GM19468 (cell line): Measurements from ENCODE around the gene RASAL2.

ENCODE experiments used
- ATAC-seq: cut with Tn5 transposase; IDR thresholded peaks from one replicate; pipeline ENCODE4 v1.9.1; 2021; ENCODE audit warnings: mild to moderate bottlenecking, moderate library complexity, moderate number of reproducible peaks; ENCODE audit not compliant: unreplicated experiment; ENCODE audit errors: extremely low read depth

Gene RASAL2

DNA sequence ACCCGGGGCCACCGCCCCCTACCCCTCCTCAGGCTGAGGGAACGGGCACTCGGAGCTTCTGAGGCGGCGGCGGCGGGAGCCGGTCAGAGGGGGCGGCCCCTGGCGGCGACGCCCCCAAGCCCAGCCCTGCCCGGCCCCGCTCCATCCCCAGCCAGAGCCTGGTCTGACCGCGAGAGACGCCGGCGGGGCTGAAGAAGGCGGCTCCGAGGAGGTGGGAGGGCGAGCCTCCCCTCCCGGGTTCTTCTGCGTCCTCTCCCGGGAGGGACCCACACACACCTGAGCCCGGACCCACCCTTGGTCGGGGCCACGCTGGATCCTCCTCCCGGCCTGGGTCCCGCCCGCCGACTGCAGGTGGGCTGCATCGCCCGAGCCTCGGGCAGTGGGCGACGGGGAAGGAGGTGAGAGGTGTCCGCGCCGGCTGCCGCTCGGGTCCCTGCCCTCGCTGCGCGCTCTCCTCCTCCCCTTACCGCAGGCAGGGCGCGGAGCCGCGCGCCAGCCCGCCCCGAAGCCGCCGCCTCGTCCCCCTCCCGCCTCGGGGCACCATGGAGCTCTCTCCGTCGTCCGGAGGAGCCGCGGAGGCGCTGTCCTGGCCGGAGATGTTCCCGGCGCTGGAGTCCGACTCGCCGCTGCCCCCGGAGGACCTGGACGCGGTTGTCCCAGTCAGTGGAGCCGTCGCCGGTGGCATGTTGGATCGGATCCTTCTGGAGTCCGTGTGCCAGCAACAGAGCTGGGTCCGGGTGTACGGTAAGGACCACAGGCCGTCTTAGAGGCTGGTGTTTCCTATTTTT lies at the start of gene RASAL2:
RASAL2 (plus strand) TSS at position 154 of the 788 bp plus-strand sequence; CDS start at position 543, 389 bp downstream.
- no peak for ATAC-seq

DNA sequence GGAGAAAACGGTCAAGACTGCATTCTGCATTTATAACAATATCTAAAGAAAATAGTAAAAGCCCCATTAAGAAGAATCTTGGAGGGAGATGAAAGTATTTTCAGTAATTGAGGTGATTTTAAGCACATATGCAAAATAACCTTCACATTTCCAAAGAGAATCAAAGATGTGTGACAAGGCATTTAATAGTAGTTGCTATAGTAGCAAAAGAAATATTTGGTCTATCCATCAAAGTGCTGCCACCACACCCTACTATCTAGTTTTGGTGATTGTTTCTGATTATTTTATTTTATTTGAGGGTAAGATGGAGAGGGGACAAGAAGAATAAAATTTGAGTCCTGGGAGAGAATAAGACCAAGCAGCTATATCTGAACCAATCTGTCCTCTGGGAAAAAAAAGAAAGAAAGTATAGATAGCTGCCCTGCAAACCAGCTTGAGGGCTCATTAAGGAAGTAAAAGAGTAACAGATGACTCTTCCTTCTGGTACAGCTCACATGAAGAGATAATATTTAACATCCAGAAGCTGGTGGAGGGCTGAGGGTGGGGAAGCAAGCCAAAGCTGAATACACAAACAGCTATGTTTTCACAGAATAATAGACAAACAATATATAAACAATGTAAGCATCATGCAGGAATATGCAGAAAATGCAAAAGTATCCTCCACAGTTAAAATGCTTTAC lies 47.2 kb upstream of the RASAL2 start:
- no peak for ATAC-seq

DNA sequence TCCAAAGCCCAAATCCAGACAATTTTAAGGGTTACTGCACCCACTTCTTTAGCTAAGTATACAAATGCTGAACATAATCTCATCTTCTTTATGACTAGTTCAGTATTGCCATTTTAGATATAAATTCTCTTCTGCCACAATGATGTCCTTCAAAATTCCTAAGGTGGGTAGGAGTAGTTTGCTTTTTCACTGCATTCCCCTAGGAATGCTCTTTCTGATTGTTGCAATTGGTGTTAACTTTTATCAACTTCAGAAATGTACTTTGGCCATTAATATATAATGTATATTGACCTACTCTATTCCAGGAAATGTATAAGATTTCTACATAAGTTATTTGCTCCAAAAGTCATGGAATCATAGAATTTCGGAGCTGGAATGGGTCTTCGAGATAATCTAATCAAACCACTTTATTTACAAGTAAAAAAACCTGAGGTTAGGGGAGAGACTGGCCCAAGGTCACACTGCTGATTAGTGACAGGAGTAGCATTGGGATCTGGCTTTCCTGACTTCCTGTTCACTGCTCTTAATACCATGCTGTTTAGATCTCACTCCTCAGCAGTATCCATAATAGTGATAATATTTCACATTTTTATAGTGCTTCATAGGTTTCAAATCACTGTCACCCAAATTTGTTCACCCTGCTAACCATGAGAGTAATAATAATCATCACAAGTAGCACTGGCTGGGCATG lies 46.4 kb upstream of the RASAL2 start:
- no peak for ATAC-seq

DNA sequence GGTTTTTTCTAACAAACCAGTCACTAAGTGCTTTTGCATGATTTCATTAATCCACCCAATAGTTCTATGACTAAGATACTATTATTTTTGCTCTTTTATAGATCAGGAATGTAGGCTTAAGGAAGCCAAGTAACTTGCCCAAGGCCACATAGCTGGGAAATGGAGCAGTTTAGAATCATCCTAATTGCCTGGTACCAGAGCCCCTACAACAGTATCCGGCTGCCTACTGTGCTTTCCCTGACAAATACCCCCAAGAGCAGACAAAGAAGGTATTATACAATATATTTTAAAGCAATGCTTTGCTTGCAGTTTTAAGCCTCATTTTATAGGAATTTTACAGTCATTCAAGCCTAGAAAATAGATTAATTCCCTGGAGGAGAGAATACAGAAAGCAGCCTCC lies 45.5 kb upstream of the RASAL2 start:
- ATAC-seq = no peak

DNA sequence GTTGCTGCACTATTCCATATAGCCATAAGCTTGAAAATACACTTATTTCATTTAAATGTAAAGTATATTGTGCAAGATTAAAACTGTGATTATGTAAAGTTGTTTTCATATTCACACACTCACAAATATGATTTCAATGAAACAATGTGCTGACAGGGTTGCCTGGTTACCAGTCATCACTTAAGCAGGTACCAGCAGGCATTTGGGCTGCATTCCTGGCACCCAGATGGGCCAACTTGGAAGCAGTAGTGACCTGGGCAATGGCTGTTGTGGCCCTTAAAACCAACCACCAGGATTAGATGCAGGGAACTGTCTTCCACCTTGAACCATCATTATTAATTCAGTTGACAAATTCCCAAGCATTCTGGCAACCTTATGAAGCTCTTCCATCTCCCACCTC lies 45.0 kb upstream of the RASAL2 start:
- no peak for ATAC-seq

DNA sequence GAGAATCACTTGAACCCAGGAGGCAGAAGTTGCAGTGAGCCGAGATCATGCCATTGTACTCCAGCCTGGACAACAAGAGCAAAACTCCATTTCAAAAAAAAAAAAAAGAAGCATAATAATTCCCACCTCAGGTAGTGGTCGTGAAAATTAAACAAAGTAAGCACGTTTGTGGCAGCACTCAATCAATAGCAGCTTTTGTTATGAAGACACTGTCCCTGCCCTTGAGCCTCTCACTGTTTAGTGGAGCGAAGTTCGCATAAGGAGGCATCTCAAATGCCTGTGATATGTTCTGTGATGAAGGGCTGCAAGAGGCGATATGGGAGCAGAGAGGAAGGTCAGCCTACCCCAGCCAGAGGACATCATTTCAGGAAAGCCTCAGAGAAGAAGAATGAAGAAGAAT lies 43.8 kb upstream of the RASAL2 start:
- no peak for ATAC-seq

DNA sequence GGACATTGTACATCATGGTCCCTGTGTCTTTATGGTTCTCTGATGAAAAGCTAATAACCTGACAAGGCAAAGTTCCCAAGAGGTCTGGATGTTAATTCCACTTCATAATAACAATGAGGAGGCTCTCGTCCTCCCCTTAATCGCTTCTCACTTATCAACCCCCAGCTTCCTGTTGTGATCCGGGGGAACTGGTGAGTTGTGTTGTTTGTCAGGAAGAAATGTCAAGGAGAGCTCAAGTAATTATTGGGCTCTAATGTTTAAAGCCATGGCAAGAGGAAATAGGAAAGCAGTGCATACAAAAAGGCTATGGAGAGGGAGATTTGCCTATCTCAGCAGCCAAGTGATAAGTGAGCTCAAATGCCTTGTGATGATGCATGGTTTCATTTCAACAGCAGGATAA lies 42.8 kb upstream of the RASAL2 start:
- no peak for ATAC-seq

DNA sequence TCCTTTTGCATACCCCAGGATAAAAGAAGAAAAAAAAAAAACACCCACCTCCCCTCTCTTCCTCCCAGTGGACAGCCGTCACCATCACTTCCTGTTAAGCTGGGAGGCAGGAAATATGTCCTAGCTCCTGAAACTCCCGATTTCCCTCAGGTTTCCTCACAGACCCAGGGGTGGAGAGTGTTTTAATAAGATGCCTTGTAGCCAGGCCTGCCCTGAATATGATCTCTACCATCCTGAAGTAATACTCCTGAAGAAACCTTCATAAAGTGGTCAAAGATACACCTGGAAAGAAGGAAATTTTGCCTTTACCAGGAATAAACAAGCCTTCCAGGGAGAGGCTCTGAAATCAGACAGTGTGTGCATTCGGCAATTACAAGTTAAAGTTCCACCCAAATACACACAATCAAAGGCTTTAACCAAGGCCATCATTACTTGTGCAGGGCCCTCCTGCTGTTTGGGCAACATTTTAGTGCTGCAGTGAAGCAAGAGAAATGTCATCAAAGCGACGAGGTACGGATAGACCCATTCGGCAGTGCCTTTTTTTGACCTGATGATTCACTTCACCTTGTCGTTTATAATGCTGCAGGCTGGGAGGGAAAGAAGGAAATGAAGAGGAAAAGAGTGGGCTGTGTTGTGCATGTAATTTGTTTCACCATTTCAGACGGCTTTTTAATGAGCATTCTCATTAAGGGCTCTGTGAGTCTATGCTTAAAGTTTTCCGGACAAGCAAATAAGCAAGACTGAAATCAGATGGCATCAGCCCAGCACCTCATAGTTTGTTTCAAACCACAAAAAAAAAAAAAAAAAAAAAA lies 41.0 kb upstream of the RASAL2 start:
- ATAC-seq = no peak

DNA sequence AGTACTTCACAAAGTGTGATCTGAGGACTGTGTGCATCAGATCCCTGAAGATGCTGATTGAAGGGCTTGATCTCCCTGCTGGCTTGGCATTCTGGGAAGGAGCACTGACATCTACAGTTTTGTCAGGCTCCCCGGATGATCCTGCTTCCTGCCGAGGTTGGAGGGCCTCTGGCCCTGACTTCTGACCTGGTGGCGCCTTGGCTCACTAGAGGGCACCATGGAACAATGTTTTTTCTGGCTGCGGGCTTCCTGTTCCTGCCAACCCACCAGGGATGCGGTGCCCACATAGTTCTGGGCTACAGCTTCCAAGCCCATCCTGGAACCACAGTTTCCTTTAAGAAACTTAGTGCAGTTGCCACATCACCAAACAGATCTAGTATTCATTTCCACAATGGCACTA lies 38.8 kb upstream of the RASAL2 start:
- no peak for ATAC-seq

DNA sequence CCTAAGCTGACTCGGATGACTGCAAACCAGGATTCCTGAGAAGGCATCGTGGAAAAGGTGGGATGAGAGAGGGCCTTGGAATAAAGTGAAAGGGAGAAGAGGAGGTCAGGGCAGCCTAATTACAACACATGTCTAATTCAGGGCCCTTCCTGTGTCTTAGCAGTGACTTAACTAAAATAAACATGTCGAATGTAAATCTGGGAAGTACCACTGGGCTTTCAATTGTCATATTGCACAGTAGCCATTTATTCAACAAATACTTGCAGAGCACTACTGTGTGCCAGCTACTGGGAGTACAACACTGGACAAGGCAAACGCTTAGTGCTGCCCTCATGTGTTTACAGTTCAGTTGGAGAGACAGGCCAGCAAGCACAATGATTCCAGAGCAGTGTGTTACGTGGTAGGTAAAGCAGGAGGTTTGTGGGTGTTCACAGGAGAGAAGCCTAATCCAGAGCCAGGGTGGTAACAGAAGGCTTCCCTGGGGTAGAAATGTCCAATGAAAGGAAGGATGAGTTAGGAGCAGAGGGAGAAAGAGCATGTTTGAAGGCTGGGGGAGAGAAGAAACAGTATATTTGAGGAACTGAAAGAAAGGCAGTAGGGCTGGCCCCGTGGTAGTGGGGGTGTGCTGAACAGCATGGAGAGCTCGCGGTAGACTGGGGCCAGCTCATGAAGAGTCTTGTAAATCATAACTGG lies 38.0 kb upstream of the RASAL2 start:
- ATAC-seq = peak; percentile 61

DNA sequence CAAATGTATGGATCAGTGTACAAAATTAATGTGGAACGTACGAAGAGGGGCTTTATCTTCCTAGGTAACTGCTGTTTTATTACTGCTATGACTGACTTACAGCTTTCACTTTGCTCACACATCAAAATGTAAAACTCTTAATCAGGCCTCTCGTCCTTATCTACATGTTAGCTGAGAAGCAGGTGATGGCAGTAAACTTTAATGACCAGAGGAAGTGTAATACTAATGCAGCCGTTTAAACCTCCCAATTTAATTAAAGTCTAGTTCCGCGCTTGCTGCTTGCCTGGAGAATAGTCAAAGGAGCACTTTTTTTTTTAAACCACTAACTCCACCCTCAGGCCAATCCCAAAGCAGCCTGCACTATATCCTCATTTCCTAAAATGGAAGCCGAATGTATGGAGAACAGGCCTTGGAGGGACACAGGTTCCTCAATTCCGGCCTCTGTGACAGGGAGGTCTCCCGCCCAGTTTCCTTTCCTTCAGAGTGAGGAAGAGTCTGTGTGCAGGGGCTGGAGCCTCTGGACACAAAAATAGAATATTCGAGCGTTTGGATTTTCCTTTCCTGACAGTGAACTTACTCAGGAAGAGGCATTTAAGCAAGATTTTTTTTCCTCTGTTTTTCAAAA lies 36.7 kb upstream of the RASAL2 start:
- no peak for ATAC-seq

DNA sequence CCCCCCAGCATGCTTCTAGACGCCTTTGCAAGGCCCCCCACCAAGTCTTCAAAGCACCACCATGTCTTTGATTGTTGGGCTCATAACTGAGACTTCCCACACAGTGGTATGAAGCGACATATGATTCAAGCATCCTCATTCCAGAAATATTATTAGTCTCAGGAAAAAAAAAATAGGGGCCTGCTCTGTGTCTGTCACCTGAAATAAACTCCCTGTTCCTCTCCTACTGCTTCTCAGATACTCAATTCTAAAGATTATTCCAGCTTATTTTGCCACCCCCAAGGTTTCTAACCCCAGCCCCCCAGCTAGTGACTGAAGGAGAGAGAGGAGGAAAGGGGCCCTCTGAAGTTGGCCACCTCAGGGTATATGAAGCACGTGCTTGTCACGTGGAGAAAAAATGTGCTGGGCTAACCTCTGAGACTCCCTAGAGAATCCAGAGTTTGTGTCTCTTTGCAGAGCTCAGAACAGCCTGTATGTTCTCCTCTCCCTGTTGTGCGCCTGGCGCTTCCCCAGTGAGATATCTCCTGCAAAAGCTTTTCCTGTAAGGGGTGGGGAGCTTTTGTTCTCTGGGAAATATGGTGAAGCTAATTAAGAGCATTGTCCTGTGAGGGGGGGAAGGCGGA lies 35.9 kb upstream of the RASAL2 start:
- no peak for ATAC-seq

DNA sequence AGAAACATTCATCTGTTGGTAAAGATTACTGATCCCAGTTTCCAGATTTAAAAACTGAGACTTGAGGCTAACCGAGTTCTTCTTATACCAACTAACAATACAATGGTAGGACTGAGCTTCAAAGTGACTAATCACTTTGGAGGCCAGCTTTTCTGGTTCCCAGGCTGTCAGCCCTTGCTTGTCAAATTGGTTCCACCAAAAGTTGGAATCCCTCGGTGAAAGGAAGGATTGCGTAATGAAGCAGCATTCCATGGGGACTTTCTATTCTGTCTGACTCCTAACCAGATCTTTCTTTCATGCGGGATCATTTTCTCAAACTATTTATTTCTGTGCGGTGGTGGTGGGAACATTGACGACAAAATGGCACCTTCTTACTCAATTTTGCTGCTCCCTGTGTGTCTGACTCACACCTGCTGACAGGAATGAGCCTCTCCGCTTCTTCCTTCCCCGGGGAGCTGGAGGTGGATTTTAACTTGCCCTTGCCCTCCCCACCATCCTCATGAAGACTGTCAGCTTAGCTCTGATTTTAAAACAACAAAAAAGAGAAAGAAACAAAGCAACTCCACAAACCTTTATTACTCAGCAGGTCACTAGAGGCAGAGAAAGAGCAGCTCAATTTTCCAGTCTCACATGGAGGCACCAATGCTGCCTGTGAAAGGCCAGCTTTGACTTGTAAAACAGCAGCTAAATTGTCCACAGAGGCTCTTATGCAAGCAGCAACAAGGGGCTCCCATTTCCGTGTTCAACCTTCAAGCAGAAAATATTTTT lies 32.9 kb upstream of the RASAL2 start:
- ATAC-seq = no peak

DNA sequence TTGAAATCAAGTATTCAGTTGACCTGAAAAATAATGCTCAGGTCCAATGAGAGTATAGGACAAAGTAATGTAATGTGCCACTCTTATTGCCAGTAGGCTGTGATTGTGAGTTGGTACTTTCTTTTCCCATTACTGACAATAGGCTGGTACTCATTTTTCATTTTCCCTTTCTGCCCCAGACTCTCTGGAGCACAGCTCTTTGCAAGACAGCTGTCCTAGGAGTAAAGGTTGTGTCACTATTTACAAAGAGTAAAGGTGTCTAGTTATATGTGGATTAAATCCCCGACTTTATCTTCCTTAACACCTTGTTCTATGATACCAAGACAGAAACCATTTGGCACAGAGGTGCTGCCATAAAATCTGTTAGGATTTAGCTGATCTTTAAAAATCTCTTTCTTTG lies 32.3 kb upstream of the RASAL2 start:
- no peak for ATAC-seq

DNA sequence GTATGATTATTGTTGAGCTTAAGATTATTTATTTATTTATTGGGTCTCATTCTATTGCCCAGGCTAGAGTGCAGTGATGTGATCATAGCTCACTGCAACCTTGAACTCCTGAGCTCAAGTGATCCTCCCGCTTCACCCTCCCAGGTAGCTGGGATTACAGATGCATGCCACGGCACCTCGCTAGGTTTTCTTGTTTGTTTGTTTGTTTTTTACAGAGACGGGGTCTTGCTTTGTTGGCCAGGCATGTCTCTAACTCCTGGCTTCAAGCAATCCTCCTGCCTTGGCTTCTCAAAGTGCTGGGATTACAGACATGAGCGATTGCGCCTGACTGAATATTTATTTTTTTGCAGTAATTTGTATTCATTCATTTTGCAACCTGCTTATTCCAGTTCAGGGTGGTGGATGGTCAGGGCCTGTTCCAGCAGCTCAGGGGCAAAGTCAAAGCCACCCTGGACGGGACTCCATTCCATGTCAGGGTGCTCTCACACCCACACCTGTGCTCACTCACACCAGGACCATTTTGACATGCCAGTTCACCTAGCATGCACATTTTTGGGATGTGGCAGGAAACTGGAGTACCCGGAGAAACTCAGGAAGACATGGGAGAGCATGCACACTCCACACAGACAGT lies 29.6 kb upstream of the RASAL2 start:
- no peak for ATAC-seq

DNA sequence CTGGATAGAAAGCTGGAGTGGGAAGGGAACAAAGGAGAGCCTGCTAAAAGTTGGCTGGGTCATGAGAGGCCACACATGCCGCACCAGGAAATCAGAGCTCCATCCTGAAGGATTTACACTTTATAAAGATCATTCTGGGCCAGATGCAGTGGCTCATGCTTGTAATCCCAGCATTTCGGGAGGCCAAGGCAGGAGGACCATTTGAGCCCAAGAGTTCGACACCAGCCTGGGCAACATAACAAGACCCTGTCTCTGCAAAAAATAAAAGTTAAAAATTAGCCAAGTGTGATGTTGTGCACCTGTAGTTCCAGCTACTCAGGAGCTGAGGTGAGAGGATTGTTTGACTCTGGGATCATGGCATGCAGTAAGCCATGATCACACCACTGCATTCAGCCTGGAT lies 28.7 kb upstream of the RASAL2 start:
- no peak for ATAC-seq

DNA sequence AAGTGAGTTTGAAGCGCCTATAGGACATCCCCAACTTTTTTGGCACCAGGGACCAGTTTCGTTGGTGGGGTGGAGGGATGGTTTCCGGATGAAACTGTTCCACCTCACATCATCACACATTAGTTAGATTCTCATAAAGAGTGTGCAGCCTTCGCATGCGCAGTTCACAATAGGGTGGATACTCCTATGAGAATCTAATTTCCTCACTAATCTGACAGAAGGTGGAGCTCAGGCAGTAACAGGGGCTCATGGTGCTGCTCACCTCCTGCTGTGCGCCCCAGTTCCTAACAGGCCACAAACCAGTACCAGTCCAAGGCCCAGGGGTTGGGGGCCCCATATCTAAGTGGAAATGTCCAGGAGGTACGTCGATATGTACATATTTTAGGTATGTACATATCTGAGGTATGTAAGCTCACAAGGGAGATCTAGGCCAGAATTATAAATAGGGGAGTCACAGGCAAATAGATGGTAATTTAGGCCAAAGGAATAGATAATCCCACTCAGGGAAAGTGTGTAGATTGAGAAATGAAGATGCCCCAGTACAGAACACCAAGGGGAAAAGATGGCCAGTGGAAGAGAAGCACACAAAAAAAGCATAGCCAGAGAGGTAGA lies 27.5 kb upstream of the RASAL2 start:
- no peak for ATAC-seq
